Activated T-helper 1 cell treated with Interleukin-2 at 50 U/mL for 16 hours (primary cell): ENCODE measurements around the gene DAPK2.

Source experiments
- DNase-seq: peaks from one replicate; pipeline ENCODE4 v3.0.0-alpha.2; 2020; ENCODE audit warnings: low read depth

Gene DAPK2

DNA sequence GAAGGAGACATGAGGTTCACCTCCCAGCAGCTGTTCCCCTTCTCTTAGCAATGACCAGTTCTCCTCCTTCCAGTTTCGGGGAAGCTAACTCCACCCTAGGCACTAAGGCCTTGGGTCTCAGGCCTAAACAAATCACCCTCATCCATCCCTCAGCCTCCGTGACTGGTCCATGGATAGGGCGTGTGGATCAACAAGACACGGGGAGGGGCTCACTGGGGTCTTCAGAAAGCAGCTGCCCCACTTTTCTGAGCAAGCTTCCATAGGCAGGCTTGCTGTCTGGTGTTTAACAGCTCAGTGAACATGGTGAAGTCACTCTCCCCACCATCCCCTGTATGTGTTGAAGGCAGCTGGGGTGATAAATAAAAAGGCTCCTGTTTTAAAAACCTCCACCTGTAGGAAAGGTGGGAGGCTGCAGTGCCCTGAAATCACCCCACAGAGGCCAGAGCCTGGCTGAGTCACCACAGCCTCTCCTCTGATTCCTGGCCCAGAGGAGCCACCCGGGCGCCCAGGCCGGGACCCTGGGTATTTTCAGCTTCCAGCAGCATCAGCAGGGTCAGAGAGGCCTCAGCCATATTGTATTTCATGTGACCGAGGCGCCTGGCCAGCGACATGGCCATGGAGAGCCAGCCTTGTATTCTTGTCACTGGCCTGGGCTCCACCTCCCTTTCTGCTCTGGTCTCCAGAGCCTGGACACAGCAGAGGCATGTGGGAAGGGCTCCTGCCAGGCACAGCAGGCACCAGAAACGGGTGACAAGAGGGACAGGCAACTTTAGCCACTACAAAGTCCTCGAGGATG is 152.2 kb downstream of the DAPK2 start:
- no peak for DNase-seq

DNA sequence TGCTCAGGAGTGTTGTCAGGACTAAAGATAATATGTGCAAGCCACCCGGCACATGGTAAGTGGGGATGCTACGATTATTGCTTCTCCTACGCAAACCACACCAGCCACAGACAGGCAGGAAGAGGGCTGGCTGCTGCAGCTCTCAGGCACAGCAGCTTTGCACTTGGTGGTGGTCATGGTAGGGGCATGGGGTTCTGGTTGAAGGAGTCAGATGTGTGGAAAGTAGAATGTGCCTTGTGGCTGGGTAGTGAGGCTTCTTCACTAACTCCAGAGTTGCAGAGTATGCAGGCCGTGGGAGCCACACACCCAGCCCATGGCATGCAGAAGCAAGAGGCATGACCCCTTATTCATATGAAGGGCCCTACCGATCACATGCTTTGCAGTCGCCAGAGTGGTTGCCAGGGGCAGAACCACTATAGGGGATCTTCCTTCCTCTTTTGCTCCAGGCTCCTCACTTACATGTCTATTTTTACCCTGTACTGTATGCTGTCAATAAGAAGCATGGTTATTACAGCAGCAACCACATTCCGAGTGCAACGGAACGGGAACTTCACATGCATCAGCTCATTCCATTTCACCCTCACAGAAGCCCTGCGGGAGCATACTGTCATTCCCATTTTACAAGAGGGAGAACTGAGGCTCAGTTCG is 153.4 kb downstream of the DAPK2 start:
- DNase-seq, result peak; percentile 55

DNA sequence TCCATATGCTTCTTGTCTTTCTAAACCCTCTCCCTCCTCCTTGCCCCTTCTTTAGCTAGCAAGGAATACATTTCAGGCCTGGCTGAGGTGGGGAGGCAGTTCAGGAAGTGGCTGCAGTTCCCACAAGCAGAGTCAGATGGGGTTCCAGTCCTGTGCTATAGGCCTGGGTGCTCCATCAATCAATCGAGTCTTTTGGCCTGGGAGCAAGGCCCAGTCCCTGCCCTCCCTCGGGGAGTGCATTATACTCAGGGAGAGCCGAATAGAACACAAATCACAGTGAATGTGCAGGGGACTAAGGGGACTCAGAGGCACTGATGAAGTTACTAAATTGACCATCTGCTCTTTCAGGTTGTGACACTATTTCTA is 154.5 kb downstream of the DAPK2 start:
- DNase-seq, result no peak

DNA sequence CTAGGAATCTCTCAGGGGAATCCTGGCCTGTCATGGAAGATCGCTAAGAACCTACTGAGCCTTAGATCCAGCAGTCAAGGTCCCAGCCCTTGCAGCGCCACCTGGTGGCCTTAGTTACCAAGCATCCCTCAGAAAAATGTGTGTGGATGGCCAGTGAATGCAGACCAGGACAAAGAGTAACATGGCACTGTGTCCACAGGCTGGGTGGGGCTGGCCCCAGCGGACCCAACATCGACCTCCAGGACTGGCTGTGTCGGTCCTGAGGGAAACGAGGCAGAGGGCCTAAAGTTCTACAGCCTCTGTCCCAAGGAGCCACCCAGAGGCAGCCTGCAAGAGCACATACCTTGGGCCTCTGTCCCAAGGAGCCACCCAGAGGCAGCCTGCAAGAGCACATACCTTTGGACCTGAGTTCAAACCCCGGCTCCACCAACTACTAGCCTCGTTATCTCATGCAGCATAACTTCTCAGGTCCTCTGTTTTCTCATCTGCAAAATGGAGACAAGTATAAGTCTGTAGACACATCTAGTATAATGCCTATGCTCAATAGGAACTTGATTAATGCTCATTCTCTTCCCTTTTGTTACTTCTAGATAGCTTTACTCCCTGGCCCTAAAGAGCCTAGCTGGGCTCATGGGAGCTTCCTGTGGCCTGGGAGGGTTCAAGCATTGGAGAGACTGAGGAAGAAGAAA is 155.1 kb downstream of the DAPK2 start:
- peak; percentile 51 for DNase-seq

DNA sequence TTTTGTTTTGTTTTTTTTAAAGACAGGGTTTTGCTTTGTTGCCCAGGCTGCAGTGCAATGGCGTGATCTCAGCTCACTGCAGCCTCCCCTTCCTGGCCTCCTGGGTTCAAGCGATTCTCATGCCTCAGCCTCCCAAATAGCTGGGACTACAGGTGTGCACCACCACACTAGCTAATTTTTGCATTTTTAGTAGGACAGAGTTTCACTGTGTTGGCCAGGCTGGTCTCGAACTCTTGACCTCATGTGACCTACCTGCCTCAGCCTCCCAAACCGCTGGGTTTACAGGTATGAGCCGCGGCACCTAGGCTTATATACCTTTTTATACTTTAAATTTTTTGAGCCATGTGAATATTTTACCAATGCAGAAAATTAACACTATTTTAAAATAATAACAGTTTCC is 155.7 kb downstream of the DAPK2 start:
- DNase-seq, result no peak

DNA sequence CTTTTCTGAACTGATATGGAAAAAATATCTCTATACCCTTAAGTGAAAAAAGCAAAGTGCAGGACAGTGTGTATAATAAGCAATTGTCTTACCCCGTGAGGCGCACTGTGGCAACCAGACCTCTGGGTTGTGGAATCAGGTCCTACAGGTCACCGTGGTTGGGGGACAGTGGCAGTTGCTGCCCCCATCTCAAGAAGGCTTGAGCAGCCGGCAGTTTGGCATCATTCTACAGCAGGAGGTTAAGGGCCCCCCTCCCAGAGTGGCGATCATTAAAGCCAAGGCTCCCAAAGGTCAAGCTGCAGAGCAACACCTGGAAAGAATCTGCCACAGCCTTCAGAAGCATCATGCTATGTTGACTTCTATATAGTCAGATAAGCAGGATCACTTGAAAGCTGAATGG is 156.5 kb downstream of the DAPK2 start:
- DNase-seq, result no peak

DNA sequence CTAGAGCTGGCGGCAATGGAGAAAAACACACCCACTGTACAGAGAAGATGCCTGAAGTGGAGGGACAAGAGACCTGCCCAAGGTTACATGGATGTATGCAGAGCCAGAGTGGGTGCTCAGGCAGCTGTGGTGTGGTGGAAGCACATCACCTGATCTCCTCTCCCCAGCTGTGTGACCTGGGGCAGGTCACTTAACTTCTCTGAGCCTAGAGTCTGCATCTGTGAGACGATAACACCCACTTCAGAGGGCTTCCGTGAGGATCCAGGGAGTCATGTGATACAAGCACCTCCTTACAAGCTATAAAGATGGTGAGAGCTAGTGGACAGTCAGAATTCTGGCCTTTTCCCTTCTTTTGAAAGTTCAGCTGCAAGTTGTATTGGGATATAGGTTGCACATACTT is 157.5 kb downstream of the DAPK2 start:
- DNase-seq, result no peak

DNA sequence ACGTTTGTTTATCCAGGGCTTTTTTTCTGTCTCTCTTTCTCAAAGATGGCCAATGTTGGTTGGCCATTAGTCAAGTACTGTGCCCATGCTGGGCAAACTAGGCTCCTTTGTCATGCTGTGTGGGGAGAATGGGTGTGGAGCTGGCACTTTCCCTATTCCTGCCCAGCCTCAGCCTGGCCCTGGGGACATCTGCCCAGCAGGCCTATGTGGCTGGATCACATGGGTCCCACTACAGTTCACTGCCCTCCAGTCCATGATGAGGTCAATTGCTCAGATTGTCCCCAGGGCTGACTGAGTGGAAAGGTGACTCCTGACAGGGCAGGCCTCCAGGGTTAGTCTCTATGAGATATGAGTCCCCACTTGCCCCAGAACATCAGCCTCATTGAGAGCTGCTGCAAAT is 158.1 kb downstream of the DAPK2 start:
- no peak for DNase-seq

DNA sequence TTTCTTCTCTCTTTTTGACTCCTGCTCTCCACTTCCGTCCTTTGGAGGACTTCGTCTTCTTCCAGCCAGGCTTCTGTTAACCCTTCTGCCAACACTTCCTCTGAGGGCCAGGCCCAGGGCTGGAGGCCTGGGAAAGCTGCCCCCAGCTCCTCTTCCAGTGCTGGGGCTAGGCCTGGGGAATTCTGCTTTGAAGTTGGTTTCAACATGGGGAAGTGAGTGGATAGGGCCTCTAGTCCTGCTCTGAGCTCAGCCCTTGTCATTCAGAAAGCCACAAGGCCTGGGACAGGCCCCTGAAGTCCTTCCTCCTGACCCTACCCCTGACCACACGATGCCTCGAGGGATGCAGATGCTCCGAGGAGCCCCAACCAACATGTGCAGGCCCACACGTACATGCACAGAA is 158.7 kb downstream of the DAPK2 start:
- no peak for DNase-seq

DNA sequence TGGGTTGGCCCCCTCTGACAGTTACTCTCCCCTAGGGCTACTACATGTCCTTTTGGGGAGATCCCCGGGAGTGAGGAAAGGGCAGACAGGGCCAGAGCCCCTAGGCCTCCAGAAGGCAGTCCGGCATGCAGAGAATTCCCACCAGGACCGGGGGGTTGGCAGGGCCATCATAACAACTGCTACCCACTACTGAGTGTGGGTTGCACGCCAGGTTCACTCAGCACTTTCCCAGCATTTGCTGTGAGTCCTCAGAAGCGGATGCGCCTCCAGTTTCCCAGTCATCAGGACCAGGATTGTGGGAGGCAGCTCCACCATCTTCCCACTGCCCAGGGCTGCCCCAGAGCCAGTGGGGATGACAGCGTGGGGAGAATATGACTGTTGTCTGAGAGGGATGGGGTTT is 161.3 kb downstream of the DAPK2 start:
- no peak for DNase-seq

DNA sequence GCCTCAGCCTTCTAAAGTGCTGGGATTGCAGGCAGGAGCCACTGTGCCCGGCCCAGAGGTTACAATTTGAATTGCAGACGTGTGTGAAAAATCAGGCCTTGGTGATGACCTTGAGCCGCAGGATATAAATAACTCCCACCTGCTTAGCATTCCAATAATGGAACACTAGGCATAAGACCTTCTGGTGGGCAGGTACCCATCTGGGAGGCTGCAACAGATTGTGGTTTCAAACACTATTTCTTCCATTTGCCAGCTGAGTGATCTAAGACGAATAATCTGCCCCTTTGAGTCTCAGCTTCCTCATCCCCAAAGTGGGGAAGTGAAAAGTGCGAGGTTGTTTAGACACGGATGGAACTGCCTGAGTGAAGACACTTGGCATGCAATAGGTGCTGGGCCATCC is 164.9 kb downstream of the DAPK2 start:
- no peak for DNase-seq

DNA sequence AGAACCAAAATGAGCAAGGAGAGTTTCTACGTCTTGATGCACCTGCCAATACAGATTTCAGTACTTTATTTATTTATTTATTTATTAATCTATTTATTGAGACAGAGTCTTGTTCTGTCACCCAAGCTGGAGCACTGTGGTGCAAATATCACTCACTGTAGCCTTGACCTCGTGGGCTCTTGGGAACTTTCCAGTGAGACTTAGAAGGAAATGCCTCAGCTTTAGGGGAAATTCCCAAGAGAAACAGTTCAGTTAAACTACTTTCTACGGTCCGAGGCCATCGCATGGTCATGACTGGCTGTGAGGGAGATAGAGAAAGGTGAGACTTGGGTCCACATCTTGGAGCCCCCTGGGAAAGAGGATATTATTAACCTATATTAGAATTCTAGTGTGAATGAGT is 165.5 kb downstream of the DAPK2 start:
- DNase-seq, result no peak

DNA sequence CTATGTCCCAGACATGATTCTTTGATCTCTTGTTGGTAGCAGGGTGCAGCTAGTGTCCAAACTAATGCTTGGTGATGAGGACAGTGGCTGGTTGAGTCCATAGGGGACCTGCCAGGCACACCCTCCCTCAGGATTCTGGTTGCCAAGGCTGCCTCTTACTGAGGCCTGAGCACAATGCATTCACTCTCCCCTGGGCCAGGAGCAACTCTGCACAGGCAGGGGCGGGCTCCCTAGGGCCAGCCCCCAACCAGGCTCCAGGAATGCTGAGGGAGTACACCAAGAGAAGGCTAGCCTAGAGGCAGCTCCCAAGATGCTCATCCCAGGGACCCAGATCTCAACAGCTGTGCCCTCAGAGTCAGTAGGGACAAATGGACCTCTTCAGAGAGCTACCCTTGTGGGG is 166.3 kb downstream of the DAPK2 start:
- no peak for DNase-seq

DNA sequence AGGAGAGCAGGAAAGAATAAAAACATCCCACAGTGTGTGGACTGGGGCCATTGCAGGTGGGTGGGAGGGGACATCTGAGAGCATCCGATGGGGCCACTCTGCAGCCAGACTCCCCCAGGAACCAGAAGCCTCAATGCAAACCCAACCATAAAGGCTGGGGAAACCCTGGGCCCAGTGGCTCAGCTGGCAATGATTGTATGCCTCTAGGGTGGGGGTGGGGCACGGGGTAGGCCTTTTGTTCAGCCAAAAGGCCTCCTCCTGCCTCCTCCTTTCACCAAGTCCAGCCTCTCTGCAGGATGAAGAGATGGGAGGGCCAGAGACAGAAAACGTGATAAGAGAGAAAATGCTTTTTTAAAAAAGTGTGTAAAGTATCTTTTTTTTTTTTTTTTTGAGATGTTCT is 167.1 kb downstream of the DAPK2 start:
- no peak for DNase-seq

DNA sequence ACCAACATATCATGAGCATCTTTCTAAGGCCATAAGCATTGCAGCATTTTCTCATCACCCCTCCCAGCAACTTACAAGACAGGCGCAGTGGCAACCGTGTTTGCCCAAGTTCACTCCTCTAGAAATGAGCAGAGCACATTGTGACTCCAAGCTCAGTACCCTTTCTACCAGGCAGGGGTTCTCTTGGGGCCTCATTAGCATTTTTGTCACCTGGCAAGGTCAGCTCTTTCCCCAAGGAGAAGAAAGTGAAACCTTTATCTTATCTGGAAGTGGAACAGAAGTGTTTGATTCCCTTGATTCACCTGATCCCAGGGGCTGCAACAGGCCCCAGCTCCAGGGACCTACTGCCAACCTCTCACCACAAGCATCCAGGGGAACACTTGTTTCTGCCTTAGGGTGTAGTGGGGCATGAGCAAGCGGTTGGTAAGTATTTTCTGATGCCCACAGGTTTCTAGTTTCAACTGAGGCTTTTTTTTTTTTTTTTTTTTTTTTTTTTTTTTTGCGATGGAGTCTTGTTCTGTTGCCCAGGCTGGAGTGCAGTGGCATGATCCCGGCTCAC is 168.5 kb downstream of the DAPK2 start:
- no peak for DNase-seq

DNA sequence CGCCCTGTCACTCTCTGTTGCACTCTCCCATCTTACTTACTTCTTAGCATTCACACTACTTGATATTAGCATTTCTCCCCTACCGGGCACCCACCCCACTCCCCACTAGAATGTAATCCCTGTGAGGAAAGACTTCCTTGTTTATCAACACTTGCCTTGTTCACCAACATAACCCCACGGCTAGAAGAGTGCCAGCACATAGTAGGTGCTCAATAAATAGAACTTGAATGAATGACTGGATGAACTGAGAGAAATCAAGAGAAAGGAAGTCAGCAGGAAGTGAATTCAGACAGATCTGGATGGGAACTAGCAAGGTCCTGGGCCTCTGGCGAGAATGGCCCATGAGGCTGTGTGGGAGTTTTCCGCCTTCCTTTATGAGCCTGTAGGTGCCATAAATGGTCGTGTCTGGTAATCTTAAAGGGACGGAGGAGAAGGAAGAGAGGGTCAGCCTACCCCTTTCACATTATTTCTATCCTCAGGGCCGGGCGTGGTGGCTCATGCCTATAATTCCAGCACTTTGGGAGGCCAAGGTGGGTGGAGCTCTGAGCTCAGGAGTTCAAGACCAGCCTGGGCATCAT is 170.1 kb downstream of the DAPK2 start:
- DNase-seq, result no peak

DNA sequence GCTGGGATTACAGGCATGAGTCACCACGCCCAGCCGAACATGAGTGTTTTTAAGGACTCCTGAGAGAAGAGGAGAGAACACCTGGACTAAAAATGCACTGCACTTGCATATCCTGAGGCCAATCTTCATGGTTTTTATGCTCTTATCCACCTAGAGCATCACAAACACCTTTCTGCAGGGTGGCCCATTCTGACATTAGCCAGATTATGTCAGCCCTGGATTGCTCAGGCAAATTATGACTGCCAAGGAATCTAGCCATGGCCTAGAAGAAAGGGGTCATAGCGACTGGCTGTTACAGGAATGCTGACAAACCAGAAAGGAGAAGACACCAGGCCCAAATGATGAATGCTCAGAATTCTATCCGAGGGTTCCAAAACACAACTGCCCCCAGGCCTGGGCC is 171.7 kb downstream of the DAPK2 start:
- no peak for DNase-seq

DNA sequence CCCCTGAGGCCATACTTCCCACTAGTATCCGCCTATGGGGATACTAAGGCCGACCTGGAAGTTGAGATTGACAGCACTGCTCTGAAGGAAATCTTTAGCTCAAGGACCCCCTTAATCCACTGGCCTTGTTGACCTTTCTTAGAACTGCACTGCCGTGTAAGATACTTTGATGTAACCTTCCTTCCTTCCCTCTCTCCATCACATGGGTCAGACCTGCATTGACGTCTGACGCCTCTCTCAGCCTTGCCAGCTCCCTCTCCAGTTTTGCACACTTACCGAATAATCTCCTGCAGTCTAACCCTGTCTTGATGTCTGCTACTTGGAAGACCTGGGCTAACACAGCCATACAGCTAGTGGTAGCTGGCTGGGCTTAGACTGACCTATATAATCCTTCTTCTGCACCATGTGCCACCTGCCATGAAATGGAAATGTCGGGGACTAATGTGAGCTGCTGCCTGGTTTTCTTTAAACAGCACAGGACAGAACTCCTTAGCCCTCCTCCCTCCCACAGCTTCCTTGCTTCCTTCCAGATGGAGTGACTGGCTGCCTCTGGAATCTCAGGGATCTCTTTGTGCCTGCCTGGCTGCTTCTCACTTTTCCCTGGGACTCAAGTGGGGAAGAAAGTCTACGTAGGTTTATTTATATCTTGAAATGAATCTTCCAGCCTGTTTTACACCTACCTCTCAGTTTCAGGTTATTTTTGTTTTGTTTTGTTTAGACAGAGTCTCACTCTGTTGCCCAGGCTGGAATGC is 173.3 kb downstream of the DAPK2 start:
- DNase-seq, result no peak

DNA sequence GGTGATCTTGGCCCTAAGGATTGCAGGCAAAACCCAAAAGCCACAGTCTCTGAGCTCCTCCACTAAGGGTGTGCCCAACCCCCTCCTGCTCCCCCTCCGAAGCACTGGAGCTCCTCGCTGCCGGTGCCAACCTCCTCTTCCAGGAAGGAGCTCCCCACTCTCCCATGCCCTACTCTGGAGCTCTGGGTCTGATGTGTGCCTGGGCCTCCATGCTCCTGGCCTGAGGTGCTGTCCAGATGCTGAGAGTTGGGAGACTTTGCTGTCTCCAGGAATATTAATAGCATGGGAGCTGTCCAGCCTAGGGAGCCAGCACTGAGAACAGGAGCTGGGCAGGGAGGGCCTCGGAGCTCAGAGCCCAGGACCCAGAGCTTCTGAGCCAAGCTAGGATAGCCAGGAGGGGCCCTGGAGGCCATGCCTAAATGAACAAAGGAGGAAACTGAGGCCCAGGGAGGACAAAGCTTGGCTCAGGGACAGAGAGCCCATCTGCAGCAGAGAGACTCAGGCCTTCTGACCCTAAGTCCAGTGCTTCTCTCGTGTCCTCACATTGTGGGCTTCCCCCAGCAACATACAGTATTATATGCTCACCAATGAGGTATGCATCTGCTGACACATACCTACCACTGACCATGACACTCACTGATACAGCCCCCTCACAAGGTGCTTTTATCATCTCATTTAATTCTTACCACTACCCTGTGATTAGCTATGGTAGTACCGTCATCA is 175.6 kb downstream of the DAPK2 start:
- DNase-seq, result no peak

DNA sequence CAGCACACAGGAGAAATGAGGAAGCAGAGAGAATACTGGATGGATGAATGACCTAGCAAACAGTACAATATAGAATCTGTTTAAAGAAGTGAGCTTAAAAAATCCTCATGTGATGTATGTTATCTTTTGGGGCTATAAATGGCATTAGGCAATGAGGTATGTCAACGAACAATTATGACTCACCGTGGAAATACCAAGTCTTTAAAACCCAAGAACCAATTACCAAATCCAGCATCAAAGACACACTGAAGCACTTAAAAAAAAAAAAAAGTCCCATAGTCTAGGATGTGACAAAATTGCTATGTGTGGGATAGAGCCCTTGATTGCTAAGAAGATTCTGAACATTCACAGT is 176.3 kb downstream of the DAPK2 start:
- DNase-seq, result no peak

DNA sequence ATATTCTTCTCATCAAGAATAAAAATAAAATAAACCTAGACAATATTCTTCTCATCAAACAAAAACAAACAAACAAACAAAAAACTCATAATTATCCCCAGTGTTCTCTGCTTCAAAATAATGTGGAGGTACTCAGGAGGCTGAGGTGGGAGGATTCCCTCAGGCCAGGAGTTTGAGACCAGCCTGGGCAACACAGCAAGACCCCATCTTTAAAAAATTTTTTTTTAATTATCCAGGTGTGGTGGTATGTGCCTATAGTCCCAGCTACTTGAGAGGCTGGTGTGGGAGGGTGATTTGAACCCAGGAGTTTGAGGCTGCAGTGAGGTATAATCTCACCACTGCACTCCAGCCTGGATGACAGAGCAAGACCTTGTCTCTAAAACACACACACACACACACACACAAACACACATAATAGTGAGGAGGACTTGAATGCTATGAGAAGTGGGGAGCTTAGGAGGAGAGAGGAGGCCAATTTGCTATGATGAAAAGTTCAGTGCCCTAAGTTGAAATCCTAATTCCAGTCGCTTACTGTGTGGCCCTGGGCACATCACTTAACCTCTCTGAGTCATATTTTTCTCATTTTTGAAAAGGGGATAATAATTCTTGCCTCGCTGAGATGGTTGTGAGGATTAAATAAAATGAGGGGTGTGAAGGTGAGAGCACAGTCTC is 176.8 kb downstream of the DAPK2 start:
- no peak for DNase-seq
